Thymus (tissue), 11 donors: ENCODE results near the gene TFDP1. TPM values are rescaled to one million over a fixed set of nuclear protein-coding genes. Genes with fewer than 3 reads are reported as not detected.
A peak's percentile ranks its signal among the peaks of the same experiment; 100 is the strongest.

ENCODE experiments used
- DNase-seq, 9 donors: peaks; one replicate each; pipeline ENCODE4 v3.0.0-alpha.2; 2013; ENCODE audit warnings: low spot score in 9 of 9, low read depth in 6 of 9, missing footprints in 1 of 9
- H3K27ac ChIP-seq, 2 donors: one replicate each; pipeline ENCODE4 v1.5.1; 2013; ENCODE audit warnings: control low read depth in 1 of 2, low read depth in 1 of 2, low read length in 1 of 2, mild to moderate bottlenecking in 1 of 2, moderate library complexity in 1 of 2
- H3K27me3 ChIP-seq, 2 donors: one replicate each; pipeline ENCODE4 v1.5.1; 2013; ENCODE audit warnings: low read length in 1 of 2; ENCODE audit not compliant: control insufficient read depth in 2 of 2, insufficient read depth in 1 of 2
- H3K36me3 ChIP-seq, 2 donors: one replicate each; pipeline ENCODE4 v1.5.1; 2013; ENCODE audit warnings: low read length in 1 of 2, mild to moderate bottlenecking in 1 of 2, moderate library complexity in 1 of 2; ENCODE audit not compliant: control insufficient read depth in 2 of 2, insufficient read depth in 2 of 2
- H3K4me1 ChIP-seq, 2 donors: one replicate each; pipeline ENCODE4 v1.5.1; 2013; ENCODE audit warnings: low read length in 2 of 2; ENCODE audit not compliant: control insufficient read depth in 2 of 2, insufficient read depth in 2 of 2
- H3K4me3 ChIP-seq, 2 donors: one replicate each; pipeline ENCODE4 v1.5.1; 2013; ENCODE audit warnings: low read length in 2 of 2, control low read depth in 1 of 2, mild to moderate bottlenecking in 1 of 2
- H3K9me3 ChIP-seq, 2 donors: one replicate each; pipeline ENCODE4 v1.5.1; 2013; ENCODE audit warnings: low read length in 1 of 2, mild to moderate bottlenecking in 1 of 2; ENCODE audit not compliant: control insufficient read depth in 2 of 2, insufficient read depth in 1 of 2
- WGBS: extraction: QIAGEN DNeasy Blood & Tissue Kit; methylation state at CpG from one replicate; pipeline ENCODE4 v1.1.7; 2013; 5-methylcytosine and 5-hydroxymethylcytosine counted together
- polyA plus RNA-seq: library from polyadenylated mRNA; stranded (reverse); fragments of 200-250 nt; gene quantifications from one replicate; pipeline ENCODE4 v1.2.3, GENCODE V29; 2013
- total RNA-seq: library from RNA; stranded (reverse); fragments of 120-200 nt; gene quantifications from one replicate; pipeline ENCODE4 v1.2.4, GENCODE V29; 2013
- donor health status: healthy.

Gene TFDP1
- total and polyA plus RNA-seq, 2 donors = 30.0 to 46.3 TPM

GRCh38 chr13:113643593-113643992 lies 59.0 kb downstream of the TFDP1 start:
- Histone ChIP-seq H3K4me3 (no peak overlapping the region), H3K27me3 (no peaks in the 10 kb centered on the region), H3K9me3 (peaks cover 0 to 2% of the 10 kb centered on the region in 2 donors), H3K27ac (no peak overlapping the region), H3K4me1 (peaks cover 0 to 14% of the 10 kb centered on the region in 2 donors), H3K36me3 (peaks cover 19 to 34% of the 10 kb centered on the region in 2 donors)
- no peak for DNase-seq
- 93% methylated on average over 5 of the region's 5 CpGs for WGBS

- 96% methylated on average over 1 of the region's 1 CpG for WGBS
- H3K36me3 ChIP-seq = peaks cover 11 to 22% of the 10 kb centered on the region in 2 donors
- H3K4me1 ChIP-seq = peaks cover 0 to 14% of the 10 kb centered on the region in 2 donors
- H3K27me3 ChIP-seq = no peaks in the 10 kb centered on the region
- H3K27ac ChIP-seq = no peak overlapping the region
- no peak overlapping the region for H3K4me3 ChIP-seq
- peaks cover 0 to 2% of the 10 kb centered on the region in 2 donors for H3K9me3 ChIP-seq
- DNase-seq = no peak
Measured at GRCh38 chr13:113644800-113645199, 60.2 kb downstream of the TFDP1 start.

- DNase-seq = no peak
- Histone ChIP-seq H3K36me3 (peaks cover 6 to 17% of the 10 kb centered on the region in 2 donors), H3K27me3 (no peaks in the 10 kb centered on the region), H3K4me1 (peaks cover 0 to 14% of the 10 kb centered on the region in 2 donors), H3K4me3 (no peak overlapping the region), H3K9me3 (peaks cover 0 to 2% of the 10 kb centered on the region in 2 donors), H3K27ac (no peak overlapping the region)
- WGBS = 98% methylated on average over 9 of the region's 9 CpGs
Measured at GRCh38 chr13:113645329-113645728, 60.8 kb downstream of the TFDP1 start.

- H3K27ac ChIP-seq = peak overlapping the region in 1 of 2 donors; percentile 56
- peaks cover 0 to 2% of the 10 kb centered on the region in 2 donors for H3K9me3 ChIP-seq
- DNase-seq = no peak
- no peak overlapping the region for H3K4me3 ChIP-seq
- 65% methylated on average over 11 of the region's 11 CpGs for WGBS
- no peaks in the 10 kb centered on the region for H3K27me3 ChIP-seq
- peaks cover 6 to 10% of the 10 kb centered on the region in 2 donors for H3K36me3 ChIP-seq
- H3K4me1 ChIP-seq = peaks cover 0 to 14% of the 10 kb centered on the region in 2 donors
Measured at GRCh38 chr13:113646376-113646775, 61.8 kb downstream of the TFDP1 start.

- peak in 1 of 9 donors; percentile 54 for DNase-seq
- no peaks in the 10 kb centered on the region for H3K27me3 ChIP-seq
- peaks cover under 1 to 5% of the 10 kb centered on the region in 2 donors for H3K36me3 ChIP-seq
- no peaks in the 10 kb centered on the region for H3K9me3 ChIP-seq
- H3K4me1 ChIP-seq = peaks cover 0 to 14% of the 10 kb centered on the region in 2 donors
- WGBS = 60% methylated on average over 10 of the region's 10 CpGs
- H3K4me3 ChIP-seq = no peak overlapping the region
- H3K27ac ChIP-seq = peak overlapping the region; percentile 31 to 56
Measured at GRCh38 chr13:113646921-113647340, 62.4 kb downstream of the TFDP1 start.

GRCh38 chr13:113647351-113648215 lies 63.0 kb downstream of the TFDP1 start:
- no peaks in the 10 kb centered on the region for H3K9me3 ChIP-seq
- H3K4me3 ChIP-seq = no peak overlapping the region
- H3K27me3 ChIP-seq = no peaks in the 10 kb centered on the region
- no peaks in the 10 kb centered on the region for H3K36me3 ChIP-seq
- H3K27ac ChIP-seq = peak overlapping the region in 1 of 2 donors; percentile 31
- no peak for DNase-seq
- H3K4me1 ChIP-seq = peaks cover 0 to 14% of the 10 kb centered on the region in 2 donors
- WGBS = 83% methylated on average over 42 of the region's 42 CpGs

- 96% methylated on average over 13 of the region's 13 CpGs for WGBS
- Histone ChIP-seq H3K36me3 (no peaks in the 10 kb centered on the region), H3K4me1 (peaks cover 0 to 14% of the 10 kb centered on the region in 2 donors), H3K27me3 (no peaks in the 10 kb centered on the region), H3K27ac (no peak overlapping the region), H3K4me3 (no peak overlapping the region), H3K9me3 (no peaks in the 10 kb centered on the region)
- no peak for DNase-seq
Measured at GRCh38 chr13:113648216-113648610, 63.7 kb downstream of the TFDP1 start.

GRCh38 chr13:113649212-113649611 lies 64.7 kb downstream of the TFDP1 start:
- Histone ChIP-seq H3K4me1 (peaks cover 0 to 18% of the 10 kb centered on the region in 2 donors), H3K36me3 (no peaks in the 10 kb centered on the region), H3K4me3 (no peak overlapping the region), H3K27ac (no peak overlapping the region), H3K9me3 (no peaks in the 10 kb centered on the region), H3K27me3 (no peaks in the 10 kb centered on the region)
- no peak for DNase-seq
- 94% methylated on average over 17 of the region's 17 CpGs for WGBS

GRCh38 chr13:113650275-113650674 lies 65.7 kb downstream of the TFDP1 start:
- Histone ChIP-seq H3K27ac (no peak overlapping the region), H3K36me3 (no peaks in the 10 kb centered on the region)
- no peak for DNase-seq

More at GRCh38 chr13:113650275-113650674, 65.7 kb downstream of the TFDP1 start:
- 92% methylated on average over 15 of the region's 15 CpGs for WGBS
- Histone ChIP-seq H3K4me3 (no peak overlapping the region), H3K9me3 (no peaks in the 10 kb centered on the region), H3K4me1 (peaks cover 0 to 18% of the 10 kb centered on the region in 2 donors), H3K27me3 (no peaks in the 10 kb centered on the region)
